ENCODE data around the gene ATP1A2.

DNA sequence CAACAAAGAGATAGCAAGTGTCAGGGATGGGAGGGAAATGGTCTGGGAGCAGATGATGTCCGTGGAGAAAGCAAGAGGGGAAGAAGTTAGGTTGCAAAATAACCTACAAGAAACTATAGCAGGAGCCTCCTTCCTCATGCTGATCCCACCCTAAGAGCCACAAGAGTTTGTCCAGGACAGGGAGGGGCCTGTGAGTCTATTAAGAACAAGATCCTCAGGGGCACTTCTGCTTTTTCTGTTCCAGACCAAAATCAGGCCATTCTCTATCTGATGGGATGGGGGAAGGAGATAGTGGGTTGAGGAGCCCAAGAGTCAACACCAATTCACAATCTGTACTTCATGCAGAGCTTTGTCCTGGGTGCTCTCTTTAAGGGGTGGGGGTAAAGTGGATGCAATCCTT is 28.1 kb downstream of the ATP1A2 start:
- TF ChIP-seq, protein P1, sequence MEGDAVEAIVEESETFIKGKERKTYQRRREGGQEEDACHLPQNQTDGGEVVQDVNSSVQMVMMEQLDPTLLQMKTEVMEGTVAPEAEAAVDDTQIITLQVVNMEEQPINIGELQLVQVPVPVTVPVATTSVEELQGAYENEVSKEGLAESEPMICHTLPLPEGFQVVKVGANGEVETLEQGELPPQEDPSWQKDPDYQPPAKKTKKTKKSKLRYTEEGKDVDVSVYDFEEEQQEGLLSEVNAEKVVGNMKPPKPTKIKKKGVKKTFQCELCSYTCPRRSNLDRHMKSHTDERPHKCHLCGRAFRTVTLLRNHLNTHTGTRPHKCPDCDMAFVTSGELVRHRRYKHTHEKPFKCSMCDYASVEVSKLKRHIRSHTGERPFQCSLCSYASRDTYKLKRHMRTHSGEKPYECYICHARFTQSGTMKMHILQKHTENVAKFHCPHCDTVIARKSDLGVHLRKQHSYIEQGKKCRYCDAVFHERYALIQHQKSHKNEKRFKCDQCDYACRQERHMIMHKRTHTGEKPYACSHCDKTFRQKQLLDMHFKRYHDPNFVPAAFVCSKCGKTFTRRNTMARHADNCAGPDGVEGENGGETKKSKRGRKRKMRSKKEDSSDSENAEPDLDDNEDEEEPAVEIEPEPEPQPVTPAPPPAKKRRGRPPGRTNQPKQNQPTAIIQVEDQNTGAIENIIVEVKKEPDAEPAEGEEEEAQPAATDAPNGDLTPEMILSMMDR (IDR thresholded peaks at IDR 0.05; ENCODE audit: insufficient read depth, low read length, poor library complexity, severe bottlenecking) = no peak
- no peak for TF ChIP-seq EZH2phosphoT487 (conservative IDR thresholded peaks at IDR 0.05; ENCODE audit: low read length)

Data from SU-DHL-6 (cell line).